PFSK-1 (cell line): ENCODE results near the gene ZNF622.

Experiments
- FOXP2 ChIP-seq: optimal IDR thresholded peaks from 2 replicates; pipeline ENCODE3; 2011; ENCODE audit warnings: borderline replicate concordance, control low read depth, inconsistent platforms; ENCODE audit not compliant: insufficient read depth; ENCODE audit errors: extremely low read length, extremely low read depth
- POLR2AphosphoS5 ChIP-seq: IDR thresholded peaks from 2 replicates; pipeline ENCODE4 v1.6.1; 2012; ENCODE audit warnings: low read depth, mild to moderate bottlenecking, control low read depth, low read length, moderate library complexity
- SIN3A ChIP-seq: IDR thresholded peaks from 2 replicates; pipeline ENCODE4 v1.6.1; 2012; ENCODE audit warnings: mild to moderate bottlenecking, low read length, moderate library complexity, borderline replicate concordance; ENCODE audit not compliant: insufficient read depth
- TAF1 ChIP-seq: IDR thresholded peaks from 2 replicates; pipeline ENCODE4 v1.6.1; 2012; ENCODE audit warnings: low read length, control low read depth, borderline replicate concordance; ENCODE audit not compliant: insufficient read depth
- TF ChIP-seq, protein P1 (sequence below), 2 experiments: IDR thresholded peaks; 2 replicates each; pipeline versions ENCODE4 v1.6.1 to v1.8.0; 2011 to 2012; ENCODE audit warnings: low read depth in 2 of 2, low read length in 2 of 2, control low read depth in 1 of 2, inconsistent platforms in 1 of 2, mild to moderate bottlenecking in 1 of 2, moderate library complexity in 1 of 2; ENCODE audit not compliant: insufficient read depth in 1 of 2

Gene ZNF622

DNA sequence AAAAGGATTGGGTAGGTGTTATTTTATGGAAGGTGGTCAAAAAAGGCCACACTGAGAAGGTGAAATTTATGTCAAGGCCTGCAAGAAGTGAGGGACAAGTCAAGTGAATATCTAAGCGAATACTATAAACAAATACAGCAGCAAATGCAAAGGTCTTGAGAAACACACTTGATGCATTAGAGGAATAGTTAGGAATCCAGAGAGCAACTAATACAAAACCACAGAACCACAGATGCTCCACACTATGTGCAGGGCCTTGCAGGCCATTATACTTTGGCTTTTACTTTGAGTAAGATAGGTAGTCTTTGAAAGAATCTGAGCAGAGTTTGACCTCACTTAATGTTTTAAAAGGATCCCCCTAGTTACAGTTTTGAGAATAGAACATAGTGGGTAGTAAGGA, 4.6 kb downstream of the ZNF622 start:
- TF ChIP-seq FOXP2: no peak
- no peak for TF ChIP-seq POLR2AphosphoS5
- TF ChIP-seq, protein P1, sequence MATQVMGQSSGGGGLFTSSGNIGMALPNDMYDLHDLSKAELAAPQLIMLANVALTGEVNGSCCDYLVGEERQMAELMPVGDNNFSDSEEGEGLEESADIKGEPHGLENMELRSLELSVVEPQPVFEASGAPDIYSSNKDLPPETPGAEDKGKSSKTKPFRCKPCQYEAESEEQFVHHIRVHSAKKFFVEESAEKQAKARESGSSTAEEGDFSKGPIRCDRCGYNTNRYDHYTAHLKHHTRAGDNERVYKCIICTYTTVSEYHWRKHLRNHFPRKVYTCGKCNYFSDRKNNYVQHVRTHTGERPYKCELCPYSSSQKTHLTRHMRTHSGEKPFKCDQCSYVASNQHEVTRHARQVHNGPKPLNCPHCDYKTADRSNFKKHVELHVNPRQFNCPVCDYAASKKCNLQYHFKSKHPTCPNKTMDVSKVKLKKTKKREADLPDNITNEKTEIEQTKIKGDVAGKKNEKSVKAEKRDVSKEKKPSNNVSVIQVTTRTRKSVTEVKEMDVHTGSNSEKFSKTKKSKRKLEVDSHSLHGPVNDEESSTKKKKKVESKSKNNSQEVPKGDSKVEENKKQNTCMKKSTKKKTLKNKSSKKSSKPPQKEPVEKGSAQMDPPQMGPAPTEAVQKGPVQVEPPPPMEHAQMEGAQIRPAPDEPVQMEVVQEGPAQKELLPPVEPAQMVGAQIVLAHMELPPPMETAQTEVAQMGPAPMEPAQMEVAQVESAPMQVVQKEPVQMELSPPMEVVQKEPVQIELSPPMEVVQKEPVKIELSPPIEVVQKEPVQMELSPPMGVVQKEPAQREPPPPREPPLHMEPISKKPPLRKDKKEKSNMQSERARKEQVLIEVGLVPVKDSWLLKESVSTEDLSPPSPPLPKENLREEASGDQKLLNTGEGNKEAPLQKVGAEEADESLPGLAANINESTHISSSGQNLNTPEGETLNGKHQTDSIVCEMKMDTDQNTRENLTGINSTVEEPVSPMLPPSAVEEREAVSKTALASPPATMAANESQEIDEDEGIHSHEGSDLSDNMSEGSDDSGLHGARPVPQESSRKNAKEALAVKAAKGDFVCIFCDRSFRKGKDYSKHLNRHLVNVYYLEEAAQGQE (IDR thresholded peaks at IDR 0.05; ENCODE audit: insufficient read depth in 1 of 2, low read depth in 2 of 2, low read length in 2 of 2): no peak
- TF ChIP-seq TAF1: no peak
- TF ChIP-seq SIN3A: no peak

DNA sequence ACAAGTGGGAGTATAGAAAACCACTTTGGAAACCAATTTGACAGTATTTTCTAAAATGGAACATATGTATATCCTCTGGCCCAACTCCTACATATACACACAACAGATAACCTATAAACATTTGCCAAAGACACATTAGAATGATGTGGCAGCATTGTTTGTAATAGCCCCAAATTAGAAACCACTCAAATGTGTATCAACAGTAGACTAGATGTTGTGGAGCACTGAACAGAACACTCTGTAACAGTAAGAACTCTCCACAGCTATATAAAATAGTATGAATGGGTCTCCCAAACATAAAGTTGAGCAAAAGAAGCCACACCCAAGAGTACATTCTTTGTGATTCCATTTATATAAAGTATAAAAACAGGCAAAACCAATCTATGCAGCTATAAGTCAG, 6.1 kb downstream of the ZNF622 start:
- no peak for TF ChIP-seq FOXP2
- TF ChIP-seq POLR2AphosphoS5: no peak
- no peak for TF ChIP-seq SIN3A
- TF ChIP-seq, protein P1 (IDR thresholded peaks at IDR 0.05; ENCODE audit: insufficient read depth in 1 of 2, low read depth in 2 of 2, low read length in 2 of 2): no peak

DNA sequence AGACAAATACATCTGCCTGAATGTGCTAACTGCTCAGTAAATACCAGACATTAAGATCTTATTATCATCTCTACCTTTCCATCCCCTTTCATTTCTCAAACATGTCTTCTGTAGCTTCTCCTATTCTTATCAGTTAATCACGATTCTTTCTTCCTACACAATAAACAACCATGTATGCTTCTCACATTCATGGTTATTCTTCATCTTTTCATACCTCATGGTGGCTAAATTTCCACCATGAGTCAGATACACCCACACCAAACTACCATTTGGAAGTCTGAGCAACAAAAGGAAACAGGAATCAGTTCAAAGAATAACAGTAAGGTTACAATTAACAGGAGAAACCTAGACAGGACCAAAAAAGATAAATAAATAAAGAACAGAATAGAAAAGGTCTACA, 7.7 kb downstream of the ZNF622 start:
- no peak for TF ChIP-seq FOXP2
- no peak for TF ChIP-seq TAF1
- TF ChIP-seq SIN3A: no peak
- TF ChIP-seq POLR2AphosphoS5: no peak
- TF ChIP-seq, protein P1 (IDR thresholded peaks at IDR 0.05; ENCODE audit: insufficient read depth in 1 of 2, low read depth in 2 of 2, low read length in 2 of 2): no peak

DNA sequence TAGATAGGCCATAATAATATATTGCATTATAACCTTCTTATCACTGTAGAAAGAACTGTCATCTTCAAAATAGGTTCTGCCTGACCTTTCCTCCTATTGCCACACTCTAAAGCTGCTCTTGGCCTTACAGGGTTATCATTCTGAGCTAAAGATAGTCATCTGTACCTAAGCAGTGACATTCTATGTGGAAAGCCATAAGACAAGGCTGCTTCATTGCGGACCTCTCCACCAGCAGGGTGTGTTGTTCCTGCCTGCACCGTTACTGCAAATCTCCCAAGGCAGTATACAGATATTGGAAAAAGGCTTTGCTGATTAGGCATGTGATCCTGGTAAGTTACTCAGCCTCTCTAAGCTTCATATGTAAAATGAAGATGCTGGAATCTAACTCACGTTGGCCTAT, 8.1 kb downstream of the ZNF622 start:
- TF ChIP-seq TAF1: no peak
- TF ChIP-seq SIN3A: no peak
- no peak for TF ChIP-seq FOXP2
- TF ChIP-seq, protein P1 (IDR thresholded peaks at IDR 0.05; ENCODE audit: insufficient read depth in 1 of 2, low read depth in 2 of 2, low read length in 2 of 2): no peak
- TF ChIP-seq POLR2AphosphoS5: no peak

DNA sequence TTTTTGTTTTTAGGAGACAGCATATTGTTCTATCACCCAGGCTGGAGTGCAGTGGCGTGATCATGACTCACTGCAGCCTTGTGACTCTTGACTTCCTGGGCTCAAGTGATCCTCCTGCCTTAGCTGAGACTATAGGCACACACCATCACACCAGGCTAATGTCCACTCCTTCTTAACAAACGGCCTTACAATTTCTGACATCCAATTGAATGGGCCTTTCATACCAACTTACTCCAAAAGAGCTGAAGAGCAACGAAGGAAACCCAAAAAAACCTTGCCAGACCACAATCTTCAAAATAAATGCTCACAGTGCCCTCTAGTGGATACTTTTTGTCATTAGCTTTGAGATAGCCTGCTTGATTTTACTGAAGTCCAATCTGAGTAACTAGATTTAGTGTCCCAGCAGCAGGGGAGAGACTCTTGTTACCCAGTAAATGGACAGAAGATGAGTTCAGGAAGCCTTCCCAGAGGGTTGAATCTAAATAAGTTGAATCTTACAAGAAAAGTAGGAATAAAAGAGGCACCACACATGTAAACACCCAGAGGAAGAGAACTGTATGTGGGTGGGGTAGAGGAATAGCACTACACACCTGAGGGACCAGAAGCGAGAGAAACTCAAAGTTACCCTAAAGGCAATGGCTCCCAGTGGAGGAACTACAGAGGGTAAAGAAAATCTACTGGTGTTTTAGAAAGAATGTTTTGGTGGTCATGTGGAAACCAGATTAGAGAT, 9.3 kb downstream of the ZNF622 start:
- TF ChIP-seq, protein P1 (IDR thresholded peaks at IDR 0.05; ENCODE audit: insufficient read depth in 1 of 2, low read depth in 2 of 2, low read length in 2 of 2): no peak
- TF ChIP-seq POLR2AphosphoS5 (no peak), FOXP2 (no peak), SIN3A (no peak), TAF1 (no peak)
